Ishikawa (cell line): ENCODE measurements around the gene RPL36.

Source experiments
- CEBPB ChIP-seq: IDR thresholded peaks from 2 replicates; pipeline ENCODE4 v1.6.1; 2012
- CREB1 ChIP-seq: IDR thresholded peaks from 2 replicates; pipeline ENCODE4 v1.6.1; 2012; ENCODE audit warnings: low read depth
- EP300 ChIP-seq: IDR thresholded peaks from 2 replicates; pipeline ENCODE4 v1.6.1; 2012; ENCODE audit warnings: borderline replicate concordance
- MAX ChIP-seq: IDR thresholded peaks from 2 replicates; pipeline ENCODE4 v1.6.1; 2012
- REST ChIP-seq: IDR thresholded peaks from 2 replicates; pipeline ENCODE4 v1.6.1; 2012; ENCODE audit warnings: low read depth, mild to moderate bottlenecking
- YY1 ChIP-seq: IDR thresholded peaks from 2 replicates; pipeline ENCODE4 v1.6.1; 2012; ENCODE audit warnings: low read depth
- ZBTB7A ChIP-seq: IDR thresholded peaks from 2 replicates; pipeline ENCODE4 v1.6.1; 2012; ENCODE audit warnings: low read depth

- no peak for TF ChIP-seq REST
- TF ChIP-seq MAX, result no peak
- no peak for TF ChIP-seq CEBPB
- TF ChIP-seq EP300, result no peak
- no peak for TF ChIP-seq CREB1
- TF ChIP-seq YY1, result no peak
- no peak for TF ChIP-seq ZBTB7A
These were observed 7.2 kb downstream of the RPL36 start for GRCh38 chr19:5697022-5697889.
